HG03060 (cell line): ENCODE data around the gene HSPA6.
"Not testable (repeated sequence)": the region's sequence is repeated elsewhere in the genome, so short reads cannot be mapped to it uniquely, and the experiment has no call there.

ENCODE experiments used
- ATAC-seq: cut with Tn5 transposase; IDR thresholded peaks from one replicate; pipeline ENCODE4 v1.9.1; 2021; ENCODE audit warnings: low read depth, moderate number of reproducible peaks; ENCODE audit not compliant: unreplicated experiment

The HSPA6 gene

DNA sequence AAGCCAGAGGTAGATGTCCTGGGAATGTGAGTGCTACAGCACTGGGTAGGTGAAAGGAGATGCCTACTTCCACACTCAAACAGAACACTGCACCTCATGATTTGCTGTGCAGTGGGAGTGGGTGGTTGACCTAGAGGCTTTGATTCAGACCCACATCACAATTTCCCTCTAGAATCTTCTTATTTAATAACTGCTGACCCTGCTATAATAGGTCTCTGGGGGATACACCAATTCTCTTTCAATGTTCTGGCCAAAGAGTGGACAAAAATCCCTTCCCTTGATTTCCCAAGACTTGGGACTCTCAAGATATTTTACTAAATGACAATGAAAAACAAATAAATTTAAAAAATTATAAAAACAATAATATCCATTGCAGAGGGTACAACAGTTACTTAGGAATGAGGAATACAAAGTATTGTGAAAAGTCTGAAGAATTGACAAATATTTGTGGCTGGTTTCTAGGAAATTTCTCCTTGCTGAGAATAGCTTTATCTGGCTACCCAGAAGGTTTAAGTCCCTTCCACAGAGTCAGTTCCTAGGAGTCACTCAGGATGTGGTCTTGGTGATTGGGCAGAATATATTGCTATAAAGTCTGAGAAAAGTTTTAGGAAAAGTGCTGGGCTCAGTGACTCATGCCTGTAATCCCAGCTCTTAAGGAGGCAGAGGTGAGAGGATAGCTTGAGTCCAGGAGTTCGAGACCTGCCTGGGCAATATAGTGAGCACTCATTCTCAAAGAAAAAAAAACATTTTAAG, 21.5 kb upstream of the HSPA6 start:
- ATAC-seq = no peak

DNA sequence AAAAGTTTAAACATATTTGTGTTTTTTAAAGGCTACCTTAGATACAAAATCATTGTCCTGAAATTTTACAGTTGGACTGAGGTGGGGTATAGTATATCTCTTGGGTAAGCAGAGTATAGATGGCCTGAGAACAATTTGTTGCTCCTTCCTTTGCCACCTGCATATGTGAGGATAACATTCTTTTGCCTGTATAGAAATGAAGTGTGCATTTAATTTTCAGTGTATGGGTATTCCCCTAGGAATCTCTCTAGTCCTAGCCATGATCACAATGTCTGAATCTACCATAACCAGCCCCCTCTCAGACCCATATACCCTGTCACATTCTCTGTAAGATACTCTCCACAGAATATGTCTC, 21.0 kb upstream of the HSPA6 start:
- ATAC-seq = no peak

DNA sequence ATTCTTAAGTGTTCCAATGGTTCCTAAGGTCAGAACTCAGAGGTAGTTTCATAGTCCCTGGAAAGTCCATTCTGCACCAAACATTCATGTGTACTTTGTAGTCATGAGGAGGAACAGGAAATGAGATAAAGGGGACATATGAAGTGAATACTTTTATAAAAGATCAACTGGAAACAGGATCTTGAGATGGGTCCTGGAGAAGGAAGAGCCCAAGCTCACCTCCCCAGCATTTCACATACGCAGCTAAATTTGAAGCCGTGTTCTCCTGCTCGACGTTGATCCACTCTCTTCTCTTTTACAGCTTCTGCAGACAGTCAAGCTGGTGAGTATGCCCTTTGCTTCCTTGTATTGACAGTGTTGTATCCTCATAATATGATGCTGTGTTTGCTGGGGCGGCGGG, 18.7 kb upstream of the HSPA6 start:
- ATAC-seq = no peak

DNA sequence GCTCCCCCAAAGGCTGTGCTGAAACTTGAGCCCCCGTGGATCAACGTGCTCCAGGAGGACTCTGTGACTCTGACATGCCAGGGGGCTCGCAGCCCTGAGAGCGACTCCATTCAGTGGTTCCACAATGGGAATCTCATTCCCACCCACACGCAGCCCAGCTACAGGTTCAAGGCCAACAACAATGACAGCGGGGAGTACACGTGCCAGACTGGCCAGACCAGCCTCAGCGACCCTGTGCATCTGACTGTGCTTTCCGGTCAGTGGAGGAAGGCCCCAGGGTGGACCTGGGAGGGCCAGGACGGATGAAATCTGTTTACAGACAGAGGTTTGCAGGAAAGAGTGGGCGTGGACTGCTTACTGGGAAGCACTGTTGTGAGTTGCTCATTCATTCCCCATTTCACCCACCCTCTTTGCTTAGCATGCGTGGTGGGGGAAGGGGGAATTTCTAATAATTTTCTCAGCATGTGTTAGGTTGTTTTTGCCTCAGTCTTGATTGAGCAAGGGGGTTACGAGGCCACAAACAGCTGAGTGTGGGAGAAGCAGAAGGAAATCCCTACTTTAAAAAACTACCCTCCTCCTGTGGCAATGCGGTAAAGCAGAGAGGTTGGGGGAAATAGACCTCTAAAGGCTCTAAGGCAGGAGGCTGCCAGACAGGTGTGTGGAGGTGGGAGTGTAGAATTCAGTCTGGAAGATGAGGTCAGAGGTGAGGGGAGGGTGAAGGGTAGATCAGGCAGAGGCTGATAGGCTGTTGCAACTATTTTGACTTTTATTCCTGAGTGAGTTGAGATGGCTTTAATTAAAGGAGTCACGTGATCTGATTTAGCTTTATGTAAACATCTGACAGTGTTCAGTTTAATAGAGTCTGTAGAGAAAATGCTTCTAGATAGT, 17.8 kb upstream of the HSPA6 start:
- no peak for ATAC-seq

DNA sequence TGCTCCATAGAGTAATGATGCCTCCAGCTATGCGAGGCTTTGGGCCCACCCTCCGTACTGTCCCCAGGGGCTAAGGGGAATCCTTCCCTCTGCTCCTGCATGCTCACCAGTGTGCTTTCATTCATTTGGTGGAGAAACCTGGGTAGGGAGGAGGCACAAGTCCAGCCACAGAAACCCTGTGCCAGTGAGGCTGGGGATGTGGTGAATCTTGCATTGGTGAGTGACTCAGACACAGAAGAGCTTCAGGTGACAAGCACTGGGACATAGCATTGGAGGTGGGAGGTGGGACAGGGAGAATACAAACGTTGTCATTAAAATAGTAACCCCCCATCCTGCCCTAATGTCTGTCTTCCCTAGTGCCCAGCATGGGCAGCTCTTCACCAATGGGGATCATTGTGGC, 13.9 kb upstream of the HSPA6 start:
- no peak for ATAC-seq

DNA sequence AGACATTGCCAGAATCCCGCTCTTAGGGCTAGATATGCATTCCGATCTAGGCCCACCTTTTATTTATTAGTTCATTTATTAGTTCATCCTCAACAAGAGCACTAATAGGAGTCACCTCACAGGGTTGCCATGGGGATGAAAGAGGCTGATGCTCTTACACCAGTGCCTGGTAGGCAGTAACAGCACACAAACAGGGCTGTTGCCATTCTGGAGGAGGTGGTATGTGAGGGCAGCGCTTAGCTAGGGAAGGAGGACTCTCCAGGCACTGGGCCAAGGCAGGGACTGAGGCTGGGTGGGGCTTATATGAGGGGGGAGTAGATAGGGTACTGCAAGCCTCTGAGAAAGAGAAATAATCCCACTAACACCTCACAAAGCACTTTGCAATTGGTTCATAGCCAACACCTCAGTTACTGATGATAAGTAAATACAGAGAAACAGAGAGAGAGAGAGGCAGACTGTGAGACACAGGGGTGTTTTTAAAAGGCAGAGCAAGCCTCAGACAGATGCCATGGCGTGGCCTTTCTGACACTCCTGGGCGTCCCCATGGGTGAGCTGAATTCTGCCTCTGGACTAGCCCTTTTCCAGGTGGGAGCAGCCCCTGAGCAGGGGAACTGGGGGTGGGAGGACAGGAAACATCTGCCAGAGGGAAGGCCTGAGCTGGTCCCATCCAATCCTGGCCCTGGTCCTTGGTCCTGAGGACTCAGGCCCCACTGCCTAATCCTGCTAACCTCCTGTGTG, 13.2 kb upstream of the HSPA6 start:
- no peak for ATAC-seq

DNA sequence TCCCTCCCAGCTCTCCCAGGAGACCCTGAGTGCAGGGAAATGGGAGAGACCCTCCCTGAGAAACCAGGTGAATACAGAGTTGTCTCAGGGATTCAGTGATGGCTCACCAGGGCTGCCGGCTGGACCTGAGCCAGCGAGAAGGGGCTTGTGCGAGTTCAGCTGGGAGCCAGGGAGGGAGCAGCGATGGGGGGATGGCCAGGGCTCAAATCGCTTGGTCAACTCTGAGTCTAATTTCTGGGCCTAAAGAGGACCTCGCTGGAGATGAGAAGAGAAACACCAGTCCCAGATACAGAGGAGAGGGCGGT, 12.6 kb upstream of the HSPA6 start:
- no peak for ATAC-seq

DNA sequence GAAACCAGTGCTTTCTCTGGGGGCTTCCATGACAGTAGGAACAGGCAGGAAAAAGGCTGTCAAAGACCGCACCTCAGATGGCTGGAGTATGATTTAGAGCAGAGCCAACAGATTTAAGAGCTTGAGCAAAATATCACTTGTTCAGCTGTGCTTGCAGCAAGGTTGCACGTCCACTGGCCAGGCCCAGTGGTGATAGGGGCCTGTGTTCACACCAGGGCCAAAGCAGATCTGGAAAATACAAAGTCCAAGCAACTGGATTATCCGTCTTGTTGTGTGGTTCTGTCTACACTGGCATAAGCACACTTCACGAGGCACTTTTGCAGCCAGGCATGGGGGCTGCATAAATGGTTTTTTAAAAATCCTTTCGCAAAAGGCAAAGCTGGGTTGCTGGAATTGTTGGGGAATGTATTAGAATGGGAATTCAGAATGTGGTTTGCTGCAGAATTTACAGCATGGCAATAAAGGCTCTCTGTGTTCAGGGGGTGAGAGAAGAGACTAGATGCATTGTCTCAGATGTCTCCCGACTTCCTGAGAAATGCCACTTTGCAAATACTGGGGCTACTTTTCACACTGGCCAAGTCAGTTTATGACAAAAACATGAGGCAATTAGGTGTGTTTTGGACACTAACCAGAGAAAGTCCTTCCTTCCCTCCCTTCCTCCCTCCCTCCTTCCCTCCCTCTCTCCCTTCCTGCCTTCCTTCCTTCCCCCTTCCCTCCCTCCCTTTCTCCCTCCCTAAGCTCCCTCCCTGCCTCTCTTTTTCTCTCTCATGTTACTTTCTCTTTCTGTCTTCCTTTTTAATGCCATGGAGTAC, 11.5 kb upstream of the HSPA6 start:
- ATAC-seq = not testable (repeated sequence)

DNA sequence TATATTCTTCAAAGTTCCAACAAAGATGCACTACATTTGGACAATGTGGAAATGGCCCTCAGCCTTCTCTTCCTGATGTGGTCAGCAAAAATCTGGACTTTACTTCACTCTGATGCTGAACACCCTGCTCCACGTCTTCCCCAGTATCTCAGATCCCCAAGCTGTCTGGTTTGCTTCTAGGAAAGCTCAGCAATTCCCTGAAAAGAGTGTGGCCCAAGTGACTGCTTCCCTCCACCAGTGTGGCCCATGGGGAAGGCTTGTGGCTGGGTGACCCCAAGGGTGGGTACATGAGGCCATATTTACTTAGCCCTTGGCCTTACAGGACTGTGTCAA, 10.9 kb upstream of the HSPA6 start:
- ATAC-seq = not testable (repeated sequence)

DNA sequence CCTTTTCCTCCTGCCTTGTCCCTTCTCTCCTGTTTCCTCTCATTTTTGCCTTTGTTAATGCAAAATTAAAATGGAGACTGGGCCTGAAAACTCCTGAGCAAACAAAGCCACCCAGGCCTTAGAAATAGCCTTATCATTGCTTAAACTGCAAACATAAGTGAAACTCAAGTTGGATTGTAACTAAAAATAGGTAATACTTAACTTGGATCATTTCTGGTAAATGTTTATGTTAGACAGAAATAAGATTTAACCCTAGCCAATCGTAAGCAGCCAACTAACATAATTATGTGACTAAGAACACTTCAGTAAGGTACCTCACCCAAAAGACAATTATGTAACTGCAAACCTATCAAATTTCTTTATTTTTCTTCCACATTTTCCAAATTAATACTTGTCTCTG, 10.4 kb upstream of the HSPA6 start:
- not testable (repeated sequence) for ATAC-seq

DNA sequence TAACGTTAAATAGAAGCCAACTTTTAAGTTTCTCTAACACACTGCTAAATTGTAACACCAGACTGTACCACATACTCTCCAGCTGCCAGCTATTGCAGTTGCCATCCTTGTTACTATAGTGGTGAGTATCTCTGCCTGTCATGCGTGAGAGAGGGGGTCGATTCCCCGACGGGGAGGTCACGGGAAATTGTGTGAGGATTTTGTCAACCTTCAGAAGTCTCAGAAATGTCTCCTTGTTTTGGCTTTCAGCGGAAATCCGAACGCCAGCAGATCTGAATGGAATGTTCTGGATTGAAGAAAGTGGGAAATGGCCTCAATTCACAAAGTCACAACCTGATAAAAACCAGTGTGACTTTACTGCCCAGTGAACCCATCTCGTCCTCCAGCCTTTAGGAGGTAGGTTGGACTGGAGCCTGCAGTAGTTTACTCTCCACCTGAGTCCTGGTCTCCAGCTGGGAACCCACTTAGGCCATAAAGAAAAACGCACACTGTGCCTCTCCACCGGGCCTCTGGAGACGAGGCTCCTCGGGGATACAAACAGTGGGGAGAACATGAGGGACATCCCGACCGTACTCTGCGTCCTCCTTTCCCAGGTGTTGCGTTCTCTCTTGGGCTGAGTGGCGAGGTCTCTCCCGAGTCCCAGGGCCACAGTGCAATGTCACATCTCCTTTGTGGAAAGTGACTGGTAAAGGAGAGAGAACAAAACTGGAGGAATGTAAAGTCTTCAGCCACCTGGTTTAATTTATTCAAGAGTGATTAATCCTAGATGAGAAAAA, 1.1 kb upstream of the HSPA6 start:
- ATAC-seq = not testable (repeated sequence)

DNA sequence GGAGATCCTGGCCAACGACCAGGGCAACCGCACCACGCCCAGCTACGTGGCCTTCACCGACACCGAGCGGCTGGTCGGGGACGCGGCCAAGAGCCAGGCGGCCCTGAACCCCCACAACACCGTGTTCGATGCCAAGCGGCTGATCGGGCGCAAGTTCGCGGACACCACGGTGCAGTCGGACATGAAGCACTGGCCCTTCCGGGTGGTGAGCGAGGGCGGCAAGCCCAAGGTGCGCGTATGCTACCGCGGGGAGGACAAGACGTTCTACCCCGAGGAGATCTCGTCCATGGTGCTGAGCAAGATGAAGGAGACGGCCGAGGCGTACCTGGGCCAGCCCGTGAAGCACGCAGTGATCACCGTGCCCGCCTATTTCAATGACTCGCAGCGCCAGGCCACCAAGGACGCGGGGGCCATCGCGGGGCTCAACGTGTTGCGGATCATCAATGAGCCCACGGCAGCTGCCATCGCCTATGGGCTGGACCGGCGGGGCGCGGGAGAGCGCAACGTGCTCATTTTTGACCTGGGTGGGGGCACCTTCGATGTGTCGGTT, 477 bp downstream of the HSPA6 start:
- ATAC-seq = not testable (repeated sequence)

DNA sequence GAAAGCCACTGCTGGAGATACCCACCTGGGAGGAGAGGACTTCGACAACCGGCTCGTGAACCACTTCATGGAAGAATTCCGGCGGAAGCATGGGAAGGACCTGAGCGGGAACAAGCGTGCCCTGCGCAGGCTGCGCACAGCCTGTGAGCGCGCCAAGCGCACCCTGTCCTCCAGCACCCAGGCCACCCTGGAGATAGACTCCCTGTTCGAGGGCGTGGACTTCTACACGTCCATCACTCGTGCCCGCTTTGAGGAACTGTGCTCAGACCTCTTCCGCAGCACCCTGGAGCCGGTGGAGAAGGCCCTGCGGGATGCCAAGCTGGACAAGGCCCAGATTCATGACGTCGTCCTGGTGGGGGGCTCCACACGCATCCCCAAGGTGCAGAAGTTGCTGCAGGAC, 981 bp downstream of the HSPA6 start:
- not testable (repeated sequence) for ATAC-seq

DNA sequence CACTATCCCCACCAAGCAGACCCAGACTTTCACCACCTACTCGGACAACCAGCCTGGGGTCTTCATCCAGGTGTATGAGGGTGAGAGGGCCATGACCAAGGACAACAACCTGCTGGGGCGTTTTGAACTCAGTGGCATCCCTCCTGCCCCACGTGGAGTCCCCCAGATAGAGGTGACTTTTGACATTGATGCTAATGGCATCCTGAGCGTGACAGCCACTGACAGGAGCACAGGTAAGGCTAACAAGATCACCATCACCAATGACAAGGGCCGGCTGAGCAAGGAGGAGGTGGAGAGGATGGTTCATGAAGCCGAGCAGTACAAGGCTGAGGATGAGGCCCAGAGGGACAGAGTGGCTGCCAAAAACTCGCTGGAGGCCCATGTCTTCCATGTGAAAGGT, 1.6 kb downstream of the HSPA6 start:
- not testable (repeated sequence) for ATAC-seq

DNA sequence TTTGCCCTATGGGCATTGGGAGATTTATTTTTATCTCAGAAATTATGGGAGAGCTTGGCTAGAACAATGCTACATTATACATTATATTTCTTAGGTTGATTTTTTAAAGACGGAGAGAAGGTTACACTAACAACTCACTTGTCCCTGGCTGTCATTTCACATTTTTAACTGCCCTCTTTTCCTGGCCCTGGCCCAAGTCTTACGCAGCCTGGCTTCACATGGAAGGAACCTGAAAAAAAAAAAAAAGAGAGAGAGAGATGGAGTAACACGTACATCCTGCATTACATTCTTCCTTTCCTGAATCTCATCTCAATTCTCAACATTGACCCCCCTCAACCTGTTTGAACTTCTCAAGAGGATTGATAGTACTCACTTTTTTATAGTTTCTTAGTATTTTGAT, 4.2 kb downstream of the HSPA6 start:
- ATAC-seq = not testable (repeated sequence)

DNA sequence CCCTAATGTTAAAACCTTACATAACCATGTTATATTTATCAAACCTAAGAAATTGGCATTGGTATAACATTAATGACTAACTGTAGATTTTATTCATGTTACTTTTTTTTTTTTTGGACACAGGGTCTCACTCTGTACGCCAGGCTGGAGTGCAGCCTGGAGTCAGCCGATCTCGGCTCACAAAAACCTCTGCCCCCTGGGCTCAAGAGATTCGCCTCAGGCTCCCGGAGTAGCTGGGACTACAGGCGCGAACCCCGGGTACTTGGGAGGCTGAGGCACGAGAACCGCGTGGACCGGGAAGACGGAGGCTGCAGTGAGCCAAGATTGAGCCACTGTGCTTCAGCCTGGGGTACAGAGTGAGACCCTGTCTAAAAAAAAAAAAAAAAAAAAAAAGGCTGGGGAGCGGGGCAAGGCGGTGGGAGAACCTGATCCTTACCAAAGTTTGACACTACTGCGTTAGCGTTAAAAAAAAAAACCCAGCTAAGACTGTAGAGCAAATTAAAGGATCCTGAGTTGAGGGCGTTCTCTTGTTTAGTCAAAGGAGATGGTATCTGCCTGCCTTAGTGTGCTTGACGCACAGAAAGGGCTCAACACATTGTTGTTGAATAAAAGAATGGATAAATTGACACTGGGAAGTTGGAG, 5.2 kb downstream of the HSPA6 start:
- not testable (repeated sequence) for ATAC-seq

DNA sequence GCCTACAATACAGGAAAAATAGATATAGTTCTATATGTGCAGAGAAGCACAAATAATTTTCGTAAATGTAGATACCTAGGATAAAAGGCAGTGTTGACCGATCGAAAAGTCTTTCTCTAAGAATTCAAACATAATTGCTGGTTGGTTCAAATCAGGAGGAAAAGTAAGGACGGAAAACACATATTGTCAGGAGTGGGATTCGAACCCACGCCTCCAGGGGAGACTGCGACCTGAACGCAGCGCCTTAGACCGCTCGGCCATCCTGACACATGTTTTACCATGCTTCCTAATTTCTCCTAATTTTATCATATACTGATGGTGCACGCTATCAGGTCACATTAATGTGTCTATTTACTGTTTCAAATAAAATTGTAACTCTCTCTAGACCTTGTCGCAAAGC, 5.8 kb downstream of the HSPA6 start:
- ATAC-seq = not testable (repeated sequence)

DNA sequence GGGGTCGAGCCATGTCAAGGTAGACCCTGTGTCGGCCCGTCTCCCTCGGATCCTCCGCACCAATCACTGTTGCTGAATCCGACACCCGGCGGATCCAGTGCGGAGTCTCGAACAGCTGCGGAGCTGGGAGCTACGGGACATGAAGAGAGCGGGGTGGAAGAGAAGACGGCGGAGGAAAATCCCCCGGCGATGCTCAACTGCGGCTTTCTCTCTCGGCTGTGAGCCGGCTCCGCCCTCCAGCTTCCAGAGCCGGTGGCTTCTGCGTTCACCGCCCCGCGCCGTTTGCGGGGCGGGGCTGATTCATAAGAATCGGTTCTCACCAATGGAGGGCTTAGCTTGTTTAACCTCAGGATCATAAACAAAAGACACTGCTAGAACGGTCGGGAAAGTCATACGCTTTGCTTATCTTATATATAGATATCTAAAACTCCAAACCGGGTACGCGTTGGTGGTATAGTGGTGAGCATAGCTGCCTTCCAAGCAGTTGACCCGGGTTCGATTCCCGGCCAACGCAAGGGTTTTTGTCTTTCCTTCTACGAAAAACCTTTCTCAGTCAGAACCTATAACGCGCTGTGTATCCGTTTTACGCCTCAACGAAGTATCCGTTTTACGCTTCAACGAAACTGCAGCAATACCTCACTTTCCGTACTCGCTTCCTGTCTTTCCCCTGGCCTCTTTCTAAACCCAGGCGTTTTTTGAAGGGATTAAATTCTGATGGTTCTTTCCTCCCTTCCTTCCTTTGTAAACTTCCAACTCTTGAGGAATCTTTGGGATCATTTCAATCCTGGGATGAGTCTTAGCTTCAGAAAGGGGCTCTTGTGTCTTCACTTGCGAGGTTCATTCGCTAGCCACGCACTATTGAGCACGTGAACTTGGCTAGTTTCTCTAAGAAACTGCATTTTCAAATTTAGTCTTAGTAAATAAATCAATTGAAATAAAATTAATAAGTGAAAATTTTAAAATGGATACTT, 6.6 kb downstream of the HSPA6 start:
- peak; percentile 74 for ATAC-seq
